Measurements from ENCODE around the gene GEMIN7.

Gene GEMIN7

DNA sequence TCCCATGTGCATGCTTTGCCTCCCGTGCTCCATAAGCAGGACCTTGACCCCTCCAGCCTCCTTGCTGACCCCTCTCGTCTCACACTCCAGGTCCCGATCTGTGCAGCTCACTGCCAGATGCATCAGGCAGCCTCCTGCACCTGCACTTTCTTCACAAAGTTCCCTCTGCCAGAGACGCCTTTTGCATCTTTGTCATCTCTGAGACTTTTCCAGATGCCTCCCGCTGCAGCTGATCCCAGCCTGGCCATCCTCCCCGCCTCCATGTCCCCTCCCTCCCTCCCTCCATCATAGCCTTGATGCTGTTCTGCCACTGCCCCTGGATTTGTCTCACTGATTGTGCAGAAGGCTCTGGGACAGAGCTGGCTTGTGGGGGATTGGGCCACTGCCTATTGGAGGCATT, 43.8 kb downstream of the GEMIN7 start:
- H3K27me3 ChIP-seq (ENCODE audit: low read length), result no peaks in the 10 kb centered on the region
- no peak overlapping the region for H3K4me2 ChIP-seq (ENCODE audit: low read depth, low read length, poor library complexity, severe bottlenecking)
- peaks cover 7% of the 10 kb centered on the region for H4K20me1 ChIP-seq (ENCODE audit: low read depth, low read length)
- H3K9ac ChIP-seq (ENCODE audit: low read length), result no peak overlapping the region
- H3K79me2 ChIP-seq (ENCODE audit: insufficient read depth, low read length), result peaks cover 47% of the 10 kb centered on the region
- H3K4me3 ChIP-seq (ENCODE audit: insufficient read depth, low read length, poor library complexity, severe bottlenecking), result no peak overlapping the region
- no peaks in the 10 kb centered on the region for H3K9me2 ChIP-seq (replicated peaks; ENCODE audit: insufficient read depth, low read length)
- H3F3A ChIP-seq (ENCODE audit: insufficient read depth), result 0 out of 2 replicates have a peak, but pooled peaks cover 7% of the 10 kb centered on the region
- H3K9me3 ChIP-seq (ENCODE audit: insufficient read depth, low read length), result no peaks in the 10 kb centered on the region
- H2AFZ ChIP-seq (ENCODE audit: low read depth, low read length, severe bottlenecking), result no peak overlapping the region
- H3K36me3 ChIP-seq (ENCODE audit: low read length), result no peaks in the 10 kb centered on the region
- TF ChIP-seq, protein P1, sequence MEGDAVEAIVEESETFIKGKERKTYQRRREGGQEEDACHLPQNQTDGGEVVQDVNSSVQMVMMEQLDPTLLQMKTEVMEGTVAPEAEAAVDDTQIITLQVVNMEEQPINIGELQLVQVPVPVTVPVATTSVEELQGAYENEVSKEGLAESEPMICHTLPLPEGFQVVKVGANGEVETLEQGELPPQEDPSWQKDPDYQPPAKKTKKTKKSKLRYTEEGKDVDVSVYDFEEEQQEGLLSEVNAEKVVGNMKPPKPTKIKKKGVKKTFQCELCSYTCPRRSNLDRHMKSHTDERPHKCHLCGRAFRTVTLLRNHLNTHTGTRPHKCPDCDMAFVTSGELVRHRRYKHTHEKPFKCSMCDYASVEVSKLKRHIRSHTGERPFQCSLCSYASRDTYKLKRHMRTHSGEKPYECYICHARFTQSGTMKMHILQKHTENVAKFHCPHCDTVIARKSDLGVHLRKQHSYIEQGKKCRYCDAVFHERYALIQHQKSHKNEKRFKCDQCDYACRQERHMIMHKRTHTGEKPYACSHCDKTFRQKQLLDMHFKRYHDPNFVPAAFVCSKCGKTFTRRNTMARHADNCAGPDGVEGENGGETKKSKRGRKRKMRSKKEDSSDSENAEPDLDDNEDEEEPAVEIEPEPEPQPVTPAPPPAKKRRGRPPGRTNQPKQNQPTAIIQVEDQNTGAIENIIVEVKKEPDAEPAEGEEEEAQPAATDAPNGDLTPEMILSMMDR (IDR thresholded peaks at IDR 0.05; ENCODE audit: insufficient read depth, low read length, poor library complexity, severe bottlenecking), result no peak
- no peak for TF ChIP-seq EZH2phosphoT487 (conservative IDR thresholded peaks at IDR 0.05; ENCODE audit: low read length)
- H3K27ac ChIP-seq (ENCODE audit: low read depth, low read length), result no peak overlapping the region

DNA sequence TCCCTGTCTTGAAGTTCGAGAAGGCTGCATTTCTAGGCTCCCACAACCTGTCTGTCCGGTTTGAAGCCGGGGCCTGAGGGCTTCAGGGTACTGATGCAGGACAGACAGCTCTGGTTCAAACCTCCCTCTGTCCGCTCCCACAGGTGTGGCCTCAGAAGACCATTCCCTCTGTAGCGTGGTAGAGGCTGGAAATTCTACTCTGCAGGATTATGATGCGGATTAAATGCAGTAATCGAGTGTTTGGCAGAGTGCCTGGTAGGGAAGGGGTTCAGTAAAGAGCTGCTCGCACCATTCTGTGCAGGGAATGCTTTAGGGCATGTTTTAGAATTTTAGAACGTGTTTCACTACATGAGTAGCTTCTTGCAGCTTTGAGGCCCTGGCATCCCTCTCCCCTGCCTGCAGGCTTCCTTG, 44.4 kb downstream of the GEMIN7 start:
- Histone ChIP-seq H3K79me2 (ENCODE audit: insufficient read depth, low read length) (peaks cover 52% of the 10 kb centered on the region), H3K9me2 (replicated peaks; ENCODE audit: insufficient read depth, low read length) (no peaks in the 10 kb centered on the region), H2AFZ (ENCODE audit: low read depth, low read length, severe bottlenecking) (no peak overlapping the region), H3K36me3 (ENCODE audit: low read length) (no peaks in the 10 kb centered on the region), H4K20me1 (ENCODE audit: low read depth, low read length) (peaks cover 7% of the 10 kb centered on the region), H3K4me3 (ENCODE audit: insufficient read depth, low read length, poor library complexity, severe bottlenecking) (no peak overlapping the region), H3K9me3 (ENCODE audit: insufficient read depth, low read length) (no peaks in the 10 kb centered on the region), H3K27ac (ENCODE audit: low read depth, low read length) (no peak overlapping the region), H3K9ac (ENCODE audit: low read length) (no peak overlapping the region), H3K27me3 (ENCODE audit: low read length) (no peaks in the 10 kb centered on the region), H3K4me2 (ENCODE audit: low read depth, low read length, poor library complexity, severe bottlenecking) (no peak overlapping the region), H3F3A (ENCODE audit: insufficient read depth) (0 out of 2 replicates have a peak, but pooled peaks cover 1% of the 10 kb centered on the region)
- no peak for TF ChIP-seq EZH2phosphoT487 (conservative IDR thresholded peaks at IDR 0.05; ENCODE audit: low read length)
- TF ChIP-seq, protein P1 (IDR thresholded peaks at IDR 0.05; ENCODE audit: insufficient read depth, low read length, poor library complexity, severe bottlenecking), result no peak

DNA sequence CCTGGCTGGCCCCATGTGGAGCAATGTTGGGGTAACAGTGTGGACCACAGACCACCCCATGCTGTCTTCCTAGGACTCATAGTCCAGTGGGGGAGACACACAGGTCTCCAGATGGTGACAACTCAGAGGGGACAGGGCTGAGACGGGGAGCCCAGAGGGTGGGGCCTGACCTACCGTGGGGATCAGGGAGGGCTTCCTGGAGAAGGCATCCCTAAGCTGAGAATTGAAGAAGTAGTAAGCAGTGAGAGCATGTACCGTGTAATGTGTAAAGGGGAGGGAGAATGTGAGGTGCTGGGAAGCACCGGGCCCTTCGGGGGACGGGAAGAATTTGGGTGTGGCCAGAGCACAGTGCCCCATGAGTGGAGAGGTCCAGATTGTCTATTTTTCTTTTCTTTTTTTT, 45.0 kb downstream of the GEMIN7 start:
- Histone ChIP-seq H3K27me3 (ENCODE audit: low read length) (no peaks in the 10 kb centered on the region), H3K4me3 (ENCODE audit: insufficient read depth, low read length, poor library complexity, severe bottlenecking) (no peak overlapping the region), H3F3A (ENCODE audit: insufficient read depth) (no peaks in the 10 kb centered on the region), H3K36me3 (ENCODE audit: low read length) (no peaks in the 10 kb centered on the region), H3K27ac (ENCODE audit: low read depth, low read length) (no peak overlapping the region), H3K9me3 (ENCODE audit: insufficient read depth, low read length) (no peaks in the 10 kb centered on the region), H4K20me1 (ENCODE audit: low read depth, low read length) (peaks cover 7% of the 10 kb centered on the region), H3K9ac (ENCODE audit: low read length) (no peak overlapping the region), H2AFZ (ENCODE audit: low read depth, low read length, severe bottlenecking) (no peak overlapping the region), H3K79me2 (ENCODE audit: insufficient read depth, low read length) (peaks cover 54% of the 10 kb centered on the region), H3K4me2 (ENCODE audit: low read depth, low read length, poor library complexity, severe bottlenecking) (no peak overlapping the region), H3K9me2 (replicated peaks; ENCODE audit: insufficient read depth, low read length) (no peaks in the 10 kb centered on the region)
- no peak for TF ChIP-seq EZH2phosphoT487 (conservative IDR thresholded peaks at IDR 0.05; ENCODE audit: low read length)
- TF ChIP-seq, protein P1 (IDR thresholded peaks at IDR 0.05; ENCODE audit: insufficient read depth, low read length, poor library complexity, severe bottlenecking), result no peak

Data from SU-DHL-6 (cell line).